G401 (cell line): Measurements from ENCODE around the gene TEX54. TPM values are rescaled to one million over a fixed set of nuclear protein-coding genes. Genes with fewer than 3 reads are reported as not detected.
"Not testable (repeated sequence)": the region's sequence is repeated elsewhere in the genome, so short reads cannot be mapped to it uniquely, and the experiment has no call there.

Source experiments
- DNase-seq: peaks from one replicate; pipeline ENCODE4 v3.0.0-alpha.2; 2015; ENCODE audit warnings: low spot score
- in situ Hi-C: cut with HindIII; loops from 2 replicates; pipeline ENCODE4 v1.10.0; 2016; ENCODE audit warnings: low sequenced_read_pairs, mixed read lengths
- total RNA-seq: library from RNA; depleted of rRNA; stranded (reverse); fragments of >200 nt; shearing (Covaris generic); gene quantifications from 2 replicates; pipeline ENCODE4 v1.2.3, GENCODE V29; 2014

The TEX54 gene
- total RNA-seq, 1 experiment from 2014 or later: not detected

DNA sequence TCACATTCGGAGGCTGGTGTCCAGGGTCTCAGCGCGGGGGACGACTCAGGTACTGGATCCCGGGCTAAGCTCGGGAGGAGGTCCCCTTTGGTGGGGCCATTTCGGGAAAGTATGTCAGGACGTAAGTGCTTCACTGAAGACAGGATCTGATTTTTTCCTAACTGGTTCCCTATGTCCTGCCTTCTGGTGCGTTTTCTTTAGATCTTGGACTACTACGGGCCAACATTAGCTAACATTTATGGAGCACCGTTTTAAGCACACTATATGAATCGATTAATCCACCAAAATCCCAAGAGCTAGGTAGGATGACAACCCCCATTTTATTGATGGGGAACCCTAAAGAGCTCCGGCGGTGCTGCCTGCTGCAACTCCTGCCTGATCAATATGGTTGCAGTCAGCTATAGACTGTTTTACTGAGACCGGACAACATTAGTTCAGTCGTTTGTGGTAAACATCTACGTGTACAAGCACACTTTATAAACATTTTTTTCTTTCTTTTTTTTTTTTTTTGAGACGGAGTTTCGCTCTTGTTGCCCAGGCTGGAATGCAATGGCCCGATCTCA, 23.8 kb upstream of the TEX54 start:
- in situ Hi-C loops: no loop called here
- DNase-seq: no peak

DNA sequence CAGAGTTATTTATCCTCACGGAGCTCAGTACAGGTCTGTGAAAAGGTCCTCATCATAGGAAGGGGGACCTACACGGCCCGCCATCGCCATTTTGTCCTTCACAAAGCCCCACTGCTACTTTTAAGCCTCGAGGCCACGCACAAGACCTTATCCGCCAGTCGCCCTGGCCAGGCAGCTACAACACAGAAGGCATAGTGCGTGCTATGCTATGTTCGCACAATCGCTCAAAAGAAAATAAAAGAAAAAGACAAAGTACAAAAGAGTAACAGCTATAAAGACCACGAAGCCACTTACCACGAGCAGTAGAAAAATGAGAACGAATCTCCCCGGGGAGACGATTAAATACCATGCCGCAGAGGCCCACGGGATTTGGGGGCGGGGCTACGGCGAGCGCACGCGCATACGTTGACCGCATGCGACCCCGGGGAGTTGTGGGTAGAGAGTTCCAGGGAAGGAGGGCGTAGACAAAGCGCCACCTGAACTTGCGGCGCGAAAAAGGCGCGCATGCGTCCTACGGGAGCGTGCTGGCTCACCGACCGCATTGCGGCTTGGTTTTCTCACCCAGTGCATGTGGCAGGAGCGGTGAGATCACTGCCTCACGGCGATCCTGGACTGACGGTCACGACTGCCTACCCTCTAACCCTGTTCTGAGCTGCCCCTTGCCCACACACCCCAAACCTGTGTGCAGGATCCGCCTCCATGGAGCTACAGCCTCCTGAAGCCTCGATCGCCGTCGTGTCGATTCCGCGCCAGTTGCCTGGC, 23.1 kb upstream of the TEX54 start:
- in situ Hi-C loops: no loop called here
- DNase-seq: peak; percentile 97

- in situ Hi-C loops: no loop called here
- DNase-seq: no peak
Measured at GRCh38 chr11:62854825-62855570, 22.4 kb upstream of the TEX54 start.

DNA sequence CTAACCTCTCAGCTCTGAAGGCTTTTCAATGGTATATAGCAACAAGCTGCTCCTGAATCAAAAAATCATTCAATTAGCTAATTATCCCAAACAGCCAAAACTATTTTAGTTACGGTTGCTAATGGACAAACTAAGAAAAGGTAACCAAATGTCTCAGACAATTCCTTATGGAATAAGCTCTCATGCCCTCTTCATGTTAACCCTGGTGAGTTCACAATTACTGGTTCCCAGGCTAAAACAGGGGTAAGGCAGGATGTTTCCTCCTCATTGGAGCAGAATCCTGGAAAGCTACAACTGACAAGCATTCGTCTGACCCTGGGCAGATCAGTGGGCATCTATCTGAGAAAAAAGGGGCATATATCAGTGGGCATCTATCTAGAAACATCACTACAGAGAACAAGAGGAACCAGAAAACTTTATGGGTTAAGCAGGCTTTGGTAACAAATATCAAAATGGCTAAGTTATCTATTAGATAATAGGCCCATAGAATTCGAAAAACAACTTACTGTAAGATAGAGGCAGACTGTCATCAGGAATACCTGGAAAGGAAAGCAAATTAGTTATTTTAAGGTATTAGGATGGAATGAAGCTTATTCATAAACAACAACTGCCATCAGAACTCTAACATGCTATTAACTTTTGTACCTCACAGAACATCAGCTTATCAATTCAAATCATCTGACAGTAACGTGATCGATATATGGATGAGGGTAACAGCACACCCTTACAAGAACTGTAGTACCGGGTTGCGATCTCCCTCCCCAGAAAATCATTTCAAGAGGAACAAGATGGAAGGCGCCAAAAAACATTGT, 21.6 kb upstream of the TEX54 start:
- no peak for DNase-seq
- in situ Hi-C loops: no loop called here

- in situ Hi-C loops: no loop called here
- DNase-seq: no peak
Measured at GRCh38 chr11:62853279-62853965, 20.8 kb upstream of the TEX54 start.

DNA sequence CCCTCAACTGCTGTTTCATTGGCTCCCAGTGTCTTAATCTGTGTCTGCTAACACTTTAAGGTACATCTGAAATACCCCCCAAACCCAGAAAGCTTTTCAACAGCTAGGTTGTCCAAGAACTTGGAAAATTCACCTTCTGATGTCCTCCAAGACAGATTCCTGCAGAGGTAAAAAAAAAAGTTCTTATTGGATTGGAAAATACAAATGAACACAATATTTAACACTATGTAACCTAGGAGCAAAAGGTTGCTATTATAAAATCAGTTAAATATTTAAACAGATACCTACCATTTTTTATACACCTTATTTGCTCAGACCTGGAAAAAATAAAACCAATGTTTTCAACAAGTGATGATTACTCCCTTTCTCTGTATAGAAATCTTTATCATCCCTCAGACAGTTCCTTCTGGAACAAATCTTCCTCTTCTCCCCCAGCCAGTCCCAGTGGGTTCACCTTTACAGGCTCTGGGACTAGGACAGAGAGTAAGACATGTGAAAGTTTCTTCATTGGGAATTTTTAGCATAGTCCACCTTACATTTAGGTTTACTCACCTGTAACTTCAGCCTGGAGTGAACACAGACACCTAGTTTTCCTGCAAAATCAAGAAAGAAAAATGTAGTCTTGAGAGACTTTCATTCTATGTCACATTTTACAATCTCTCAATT, 20.0 kb upstream of the TEX54 start:
- no peak for DNase-seq
- in situ Hi-C loops: no loop called here

DNA sequence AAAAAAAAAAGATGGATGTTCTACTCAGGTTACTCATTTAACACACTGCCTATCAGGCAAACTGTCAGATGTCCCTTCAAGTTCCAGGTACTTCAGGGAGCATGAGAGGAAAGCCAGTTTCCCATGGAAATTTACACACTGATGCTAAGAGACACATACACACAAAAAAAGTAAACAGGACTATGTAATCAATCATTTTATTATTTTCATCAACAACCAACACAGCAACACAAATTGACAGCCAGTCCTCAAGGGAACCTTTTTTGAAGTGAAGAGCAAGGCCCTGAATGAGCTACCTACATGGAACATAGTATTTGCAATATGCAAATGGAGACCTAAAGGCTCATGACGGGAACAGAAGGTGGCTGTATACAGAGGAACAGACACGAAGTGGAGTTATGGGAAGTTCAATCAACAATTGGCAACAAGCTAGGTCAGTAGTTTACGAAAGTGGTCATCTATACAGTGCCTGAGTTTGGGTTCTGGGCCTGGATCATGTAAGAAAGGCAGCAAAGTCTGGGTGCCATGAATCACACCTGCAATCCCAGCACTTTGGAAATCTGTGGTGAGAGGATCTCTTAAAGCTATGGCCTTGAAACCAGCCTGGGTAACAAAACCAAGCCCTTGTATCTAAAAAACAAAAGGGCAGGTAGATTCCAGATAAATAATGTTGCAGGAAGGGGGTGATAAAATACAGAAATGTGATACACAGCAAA, 19.3 kb upstream of the TEX54 start:
- no peak for DNase-seq

GRCh38 chr11:62850911-62851806, 18.5 kb upstream of the TEX54 start:
- in situ Hi-C loops: no loop called here
- DNase-seq: peak; percentile 49

More for the DNA sequence above, 19.3 kb upstream of the TEX54 start:
- in situ Hi-C loops: no loop called here

DNA sequence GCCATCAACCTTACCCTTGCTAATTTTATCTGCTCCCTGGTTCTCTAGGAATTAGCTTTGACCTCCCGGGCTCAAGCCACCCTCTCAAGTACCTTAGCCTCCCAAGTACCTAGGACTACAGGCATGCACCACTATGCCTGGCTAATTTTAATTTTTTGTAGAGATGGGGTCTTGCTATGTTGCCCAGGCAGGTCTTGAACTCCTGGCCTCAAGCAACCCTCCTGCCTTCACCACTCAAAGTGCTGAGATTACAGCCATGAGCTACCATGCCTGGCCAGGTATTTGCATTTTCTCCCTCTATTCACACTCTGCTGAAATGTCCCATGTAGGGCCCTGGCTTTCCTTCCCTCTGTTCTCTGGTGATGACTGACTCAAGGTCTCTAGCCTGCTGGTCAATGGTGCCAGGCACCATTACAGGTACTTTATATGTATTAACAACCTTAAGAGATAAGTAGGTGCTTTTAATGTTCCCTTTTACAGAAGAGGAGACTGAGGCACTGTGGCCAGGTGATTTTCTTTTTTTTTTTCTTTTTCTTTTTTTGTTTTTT, 15.2 kb upstream of the TEX54 start:
- in situ Hi-C loops: no loop called here
- no peak for DNase-seq

GRCh38 chr11:62846177-62846576, 13.5 kb upstream of the TEX54 start:
- in situ Hi-C loops: no loop called here
- no peak for DNase-seq

GRCh38 chr11:62844154-62844553, 11.5 kb upstream of the TEX54 start:
- no peak for DNase-seq
- in situ Hi-C loops: no loop called here

DNA sequence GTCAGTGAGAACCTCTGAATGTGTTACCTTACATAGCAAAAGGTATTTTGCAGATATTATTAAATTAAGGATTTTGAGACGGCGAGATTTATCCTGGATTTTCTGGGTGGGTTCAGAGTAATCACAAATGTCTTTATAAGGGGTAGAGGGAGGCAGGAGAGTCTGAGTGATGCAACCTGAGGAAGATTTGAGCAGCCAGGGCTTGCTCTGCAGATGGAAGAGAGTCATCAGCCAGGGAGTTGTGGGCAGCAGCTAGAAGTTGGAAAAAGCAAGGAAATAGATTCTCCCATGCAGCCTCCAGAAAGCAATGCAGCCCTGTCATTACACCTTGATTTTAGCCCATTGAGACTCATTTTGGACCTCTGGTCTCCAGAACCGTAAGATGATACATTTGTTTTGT, 10.8 kb upstream of the TEX54 start:
- in situ Hi-C loops: no loop called here
- no peak for DNase-seq

DNA sequence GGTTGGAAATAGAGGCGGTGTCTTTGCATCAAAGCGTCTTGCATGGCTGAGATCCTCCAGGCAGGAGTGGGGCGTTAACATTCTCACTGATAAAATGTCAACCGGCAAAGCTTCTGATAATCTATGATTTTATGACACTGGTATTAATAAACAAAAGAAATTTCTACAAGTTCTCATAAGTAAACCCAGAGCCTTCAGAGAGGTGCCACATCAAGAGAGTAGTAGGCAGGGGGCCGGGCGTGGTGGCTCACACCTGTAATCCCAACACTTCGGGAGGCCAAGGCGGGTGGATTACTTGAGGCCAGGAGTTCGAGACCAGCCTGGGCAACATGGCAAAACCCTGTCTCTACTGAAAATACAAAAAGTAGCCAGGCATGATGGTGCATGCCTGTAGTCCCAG, 10.2 kb upstream of the TEX54 start:
- in situ Hi-C loops, DNase-seq: not testable (repeated sequence)

GRCh38 chr11:62842171-62842741, 9.6 kb upstream of the TEX54 start:
- DNase-seq: no peak
- in situ Hi-C loops: no loop called here

DNA sequence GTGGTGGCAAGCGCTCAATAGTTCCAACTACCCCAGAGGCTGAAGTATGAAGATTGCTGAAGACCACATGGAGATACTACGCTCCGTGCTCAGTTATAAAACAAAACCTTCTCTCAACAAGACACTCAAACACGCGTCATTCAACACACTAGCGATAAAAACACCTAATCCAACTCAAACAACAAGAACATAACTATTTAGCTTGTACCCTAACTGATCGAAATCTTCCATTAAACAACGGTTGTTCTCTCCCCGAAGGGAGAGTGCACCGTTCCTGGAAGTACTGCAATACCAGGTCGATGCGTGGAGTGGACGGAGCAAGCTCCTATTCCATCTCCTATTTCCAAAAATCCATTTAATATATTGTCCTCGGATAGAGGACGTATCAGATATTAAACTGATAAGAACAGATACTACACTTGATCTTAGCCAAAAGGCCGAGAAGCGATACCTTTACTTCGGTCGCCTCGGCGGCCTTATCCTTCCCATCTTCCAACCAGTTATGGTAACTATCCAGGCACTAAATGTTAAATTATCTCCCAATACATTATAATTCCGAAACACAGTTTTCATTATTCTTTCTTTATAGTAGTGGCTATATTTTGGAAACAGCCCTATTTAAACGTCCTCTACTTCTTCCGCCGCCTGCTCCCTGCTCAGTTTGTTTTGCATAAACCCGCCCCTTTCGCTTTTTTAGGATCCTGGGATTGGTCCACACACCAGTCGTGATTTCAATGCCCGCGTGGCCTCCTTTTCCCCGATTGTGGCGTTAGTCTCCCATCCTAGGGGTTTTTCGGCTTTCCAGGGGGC, 8.9 kb upstream of the TEX54 start:
- DNase-seq: peak; percentile 99
- in situ Hi-C loops: no loop called here
